ENCODE results near the gene KIAA0232.

DNA sequence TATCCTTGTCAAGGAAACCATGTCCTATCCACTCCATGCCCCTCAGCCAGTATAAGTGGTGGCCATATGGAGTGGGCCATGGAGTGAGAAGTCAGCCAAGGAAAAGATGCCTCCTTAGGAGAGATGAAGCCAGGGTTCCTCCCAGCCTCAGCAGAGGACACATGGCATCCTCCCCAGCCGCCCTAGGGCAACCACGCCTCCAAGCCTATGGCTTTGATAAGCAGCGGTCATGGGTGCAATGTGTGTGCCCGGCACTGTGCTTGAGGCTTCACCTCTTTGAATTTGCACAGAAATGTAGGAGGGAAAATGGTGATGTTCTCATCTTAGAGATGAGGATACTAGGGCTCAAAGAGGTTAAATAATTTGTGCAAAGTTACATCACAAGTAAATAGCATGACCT lies 92.5 kb downstream of the KIAA0232 start:
- TF ChIP-seq, protein P1, sequence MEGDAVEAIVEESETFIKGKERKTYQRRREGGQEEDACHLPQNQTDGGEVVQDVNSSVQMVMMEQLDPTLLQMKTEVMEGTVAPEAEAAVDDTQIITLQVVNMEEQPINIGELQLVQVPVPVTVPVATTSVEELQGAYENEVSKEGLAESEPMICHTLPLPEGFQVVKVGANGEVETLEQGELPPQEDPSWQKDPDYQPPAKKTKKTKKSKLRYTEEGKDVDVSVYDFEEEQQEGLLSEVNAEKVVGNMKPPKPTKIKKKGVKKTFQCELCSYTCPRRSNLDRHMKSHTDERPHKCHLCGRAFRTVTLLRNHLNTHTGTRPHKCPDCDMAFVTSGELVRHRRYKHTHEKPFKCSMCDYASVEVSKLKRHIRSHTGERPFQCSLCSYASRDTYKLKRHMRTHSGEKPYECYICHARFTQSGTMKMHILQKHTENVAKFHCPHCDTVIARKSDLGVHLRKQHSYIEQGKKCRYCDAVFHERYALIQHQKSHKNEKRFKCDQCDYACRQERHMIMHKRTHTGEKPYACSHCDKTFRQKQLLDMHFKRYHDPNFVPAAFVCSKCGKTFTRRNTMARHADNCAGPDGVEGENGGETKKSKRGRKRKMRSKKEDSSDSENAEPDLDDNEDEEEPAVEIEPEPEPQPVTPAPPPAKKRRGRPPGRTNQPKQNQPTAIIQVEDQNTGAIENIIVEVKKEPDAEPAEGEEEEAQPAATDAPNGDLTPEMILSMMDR (IDR thresholded peaks at IDR 0.05): no peak
- TF ChIP-seq EP300 (IDR thresholded peaks at IDR 0.05) (no peak), POLR2AphosphoS5 (IDR thresholded peaks at IDR 0.05) (no peak), POLR2A (IDR thresholded peaks at IDR 0.05) (no peak)

Data from suprapubic skin (tissue), 4 donors.